Fibroblast of gingiva (primary cell): ENCODE measurements around the gene REG1B.
"Not testable (repeated sequence)": the region's sequence is repeated elsewhere in the genome, so short reads cannot be mapped to it uniquely, and the experiment has no call there.

Experiments used
- DNase-seq: peaks from one replicate; pipeline ENCODE4 v3.0.0-alpha.2; 2011; ENCODE audit warnings: low read depth

The REG1B gene

GRCh38 chr2:79084495-79085135 is 3.2 kb downstream of the REG1B start:
- no peak for DNase-seq

DNA sequence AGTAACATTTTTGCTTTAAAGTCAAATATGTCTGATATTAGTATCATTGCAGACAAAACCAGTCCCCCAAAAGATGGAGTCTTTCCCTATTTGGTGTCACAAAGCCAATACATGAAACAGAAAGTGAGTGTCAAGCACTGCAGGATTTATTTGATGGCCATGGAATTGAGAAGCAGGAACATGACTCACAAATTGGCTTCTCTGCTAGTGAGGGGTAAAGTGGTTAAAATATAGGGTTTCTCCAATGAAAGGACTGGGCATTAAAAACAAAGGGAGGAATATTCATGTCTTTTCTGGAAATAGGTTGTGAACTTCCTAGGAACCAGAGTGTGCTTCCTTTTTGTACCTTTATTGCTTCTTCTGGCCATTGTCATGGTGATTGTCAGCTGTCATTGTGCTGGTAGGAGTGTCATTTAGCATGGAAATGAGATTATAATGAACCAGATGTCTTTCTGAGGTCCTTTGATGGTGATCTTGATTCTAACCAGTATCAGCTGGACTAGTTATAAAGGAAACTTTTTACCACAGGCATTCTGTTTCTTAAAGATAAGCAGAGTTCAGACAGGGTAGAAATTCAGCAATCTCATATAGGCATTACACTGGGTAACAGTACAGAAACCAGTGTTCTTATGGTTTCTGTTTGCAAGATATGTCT is 4.1 kb downstream of the REG1B start:
- DNase-seq = no peak

DNA sequence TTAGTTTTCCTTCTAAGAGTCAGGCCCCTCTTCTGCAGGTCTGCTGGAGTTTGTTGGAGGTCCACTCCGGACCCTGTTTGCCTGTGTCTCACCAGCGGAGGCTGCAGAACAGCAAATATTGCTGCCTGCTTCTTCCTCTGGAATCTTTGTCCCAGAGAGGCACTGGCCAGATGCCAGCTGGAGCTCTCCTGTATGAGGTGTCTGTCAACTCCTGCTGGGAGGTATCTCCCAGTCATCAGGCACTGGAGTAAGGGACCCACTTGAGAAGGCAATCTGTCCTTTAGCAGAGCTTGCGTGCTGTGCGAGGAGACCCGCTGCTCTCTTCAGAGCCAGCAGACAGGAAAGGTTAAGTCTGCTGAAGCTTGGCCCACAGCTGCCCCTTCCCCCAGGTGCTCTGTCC is 4.8 kb downstream of the REG1B start:
- no peak for DNase-seq

DNA sequence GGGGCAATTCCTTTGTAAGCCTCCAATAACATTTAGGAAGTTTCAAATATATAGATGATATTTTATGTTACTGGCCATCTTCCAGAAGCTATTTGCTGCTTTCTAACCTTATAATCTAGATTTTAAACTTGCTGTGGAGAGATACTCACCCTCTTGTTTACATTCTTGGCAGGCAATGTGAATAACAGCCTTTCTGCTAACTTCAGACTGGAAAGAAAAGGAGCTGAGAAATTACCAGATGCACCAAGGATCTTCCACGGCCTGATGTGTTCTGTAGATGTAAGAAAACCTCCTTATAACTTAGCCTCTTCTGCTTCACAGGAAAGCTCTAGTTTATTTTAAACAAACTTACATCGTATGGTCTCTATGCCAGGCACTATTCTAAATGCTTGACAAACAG is 16.7 kb downstream of the REG1B start:
- no peak for DNase-seq

GRCh38 chr2:79065201-79065600 is 22.6 kb downstream of the REG1B start:
- no peak for DNase-seq

DNA sequence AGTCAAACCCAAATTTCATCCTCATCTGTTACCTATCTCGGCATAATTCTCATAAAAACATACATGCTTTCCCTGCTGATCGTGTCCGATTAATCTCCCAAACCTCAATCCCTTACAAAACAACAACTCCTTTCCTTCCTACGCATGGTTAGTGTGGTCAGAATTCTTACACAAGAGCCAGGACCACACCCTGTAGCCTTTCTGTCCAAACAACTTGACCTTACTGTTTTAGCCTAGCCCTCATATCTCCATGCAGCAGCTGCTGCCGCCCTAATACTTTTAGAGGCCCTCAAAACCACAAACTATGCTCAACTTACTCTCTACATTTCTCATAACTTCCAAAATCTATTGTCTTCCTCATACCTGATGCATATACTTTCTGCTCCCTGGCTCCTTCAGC is 33.0 kb downstream of the REG1B start:
- not testable (repeated sequence) for DNase-seq

DNA sequence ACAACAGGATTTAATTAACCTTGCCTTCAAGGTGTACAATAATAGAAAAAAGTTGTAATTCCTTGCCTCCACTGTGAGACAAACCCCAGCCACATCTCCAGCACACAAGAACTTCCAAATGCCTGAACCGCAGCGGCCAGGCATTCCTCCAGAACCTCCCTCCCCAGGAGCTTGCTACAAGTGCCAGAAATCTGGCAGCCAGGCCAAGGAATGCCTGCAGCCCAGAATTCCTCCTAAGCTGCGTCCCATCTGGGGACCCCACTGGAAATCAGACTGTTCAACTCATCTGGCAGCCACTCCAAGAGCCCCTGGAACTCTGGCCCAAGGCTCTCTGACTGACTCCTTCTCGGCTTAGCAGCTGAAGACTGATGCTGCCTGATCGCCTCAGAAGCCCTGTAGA is 34.3 kb downstream of the REG1B start:
- DNase-seq = not testable (repeated sequence)

DNA sequence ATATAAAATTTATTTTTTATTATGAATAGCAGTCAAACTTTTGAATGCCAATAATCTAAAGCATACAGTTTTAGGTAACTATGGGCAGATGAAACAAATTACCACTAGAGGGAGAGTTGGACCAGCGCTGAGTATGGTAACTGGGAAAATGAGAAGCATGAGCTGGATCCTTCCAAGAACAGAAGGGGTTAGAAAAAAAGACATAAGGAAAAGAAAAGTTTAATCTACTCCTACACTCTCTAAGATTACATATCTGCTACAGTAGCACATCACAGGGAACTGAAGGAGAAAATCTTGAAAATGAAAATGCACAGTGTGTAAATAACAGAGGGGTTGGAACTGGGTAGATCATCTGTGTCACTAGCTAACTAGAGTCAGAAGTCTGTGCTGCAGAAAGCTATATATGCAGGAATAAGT is 46.8 kb downstream of the REG1B start:
- DNase-seq = no peak

DNA sequence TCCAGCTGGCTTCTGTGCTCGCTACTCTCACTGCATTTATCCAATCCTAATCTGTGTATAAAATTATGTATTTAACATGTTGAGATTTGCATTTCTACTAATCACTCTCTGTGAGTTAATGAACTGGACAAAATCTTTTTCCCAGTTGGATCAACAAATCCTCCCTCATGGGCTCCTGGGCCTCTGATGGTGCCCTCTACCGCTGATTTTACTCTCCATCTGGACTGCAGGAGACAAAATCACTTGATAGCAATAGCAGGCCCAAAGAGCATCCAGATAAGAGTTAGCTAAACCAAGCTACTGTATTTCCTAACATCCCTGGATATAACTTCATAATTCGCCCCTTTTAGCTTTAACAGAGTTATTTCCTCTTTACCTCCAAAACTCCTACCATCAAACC is 47.8 kb downstream of the REG1B start:
- no peak for DNase-seq
